Ishikawa (cell line): ENCODE results near the gene RANBP10.

Source experiments
- CREB1 ChIP-seq: IDR thresholded peaks from 2 replicates; pipeline ENCODE4 v1.6.1; 2012; ENCODE audit warnings: low read depth
- EGR1 ChIP-seq: IDR thresholded peaks from 2 replicates; pipeline ENCODE4 v1.6.1; 2012
- EP300 ChIP-seq: IDR thresholded peaks from 2 replicates; pipeline ENCODE4 v1.6.1; 2012; ENCODE audit warnings: borderline replicate concordance
- NFIC ChIP-seq: IDR thresholded peaks from 2 replicates; pipeline ENCODE4 v1.6.1; 2012
- RAD21 ChIP-seq: IDR thresholded peaks from 2 replicates; pipeline ENCODE4 v1.6.1; 2012; ENCODE audit warnings: low read depth
- TCF12 ChIP-seq: IDR thresholded peaks from 2 replicates; pipeline ENCODE4 v1.6.1; 2012; ENCODE audit warnings: low read depth
- YY1 ChIP-seq: IDR thresholded peaks from 2 replicates; pipeline ENCODE4 v1.6.1; 2012; ENCODE audit warnings: low read depth
- ZBTB7A ChIP-seq: IDR thresholded peaks from 2 replicates; pipeline ENCODE4 v1.6.1; 2012; ENCODE audit warnings: low read depth

RANBP10 gene

DNA sequence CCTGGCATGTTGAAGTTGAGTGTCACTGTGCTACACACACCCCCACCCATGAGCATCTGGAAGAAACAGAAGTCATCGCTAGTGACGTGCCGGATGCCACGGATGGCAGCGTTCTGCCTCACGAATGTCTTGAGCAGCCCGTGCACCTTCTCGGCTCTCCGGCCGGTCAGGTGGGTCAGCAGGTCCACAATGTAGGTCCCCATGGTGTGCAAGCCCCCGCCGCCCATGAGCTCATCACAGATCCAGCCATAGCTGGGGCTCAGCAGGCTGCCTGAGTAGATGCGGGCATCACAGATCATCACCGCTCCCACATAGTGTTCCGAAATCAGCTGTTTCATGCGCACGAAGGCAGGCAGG is 130.8 kb downstream of the RANBP10 start:
- no peak for TF ChIP-seq RAD21
- no peak for TF ChIP-seq ZBTB7A
- no peak for TF ChIP-seq CREB1
- no peak for TF ChIP-seq TCF12

DNA sequence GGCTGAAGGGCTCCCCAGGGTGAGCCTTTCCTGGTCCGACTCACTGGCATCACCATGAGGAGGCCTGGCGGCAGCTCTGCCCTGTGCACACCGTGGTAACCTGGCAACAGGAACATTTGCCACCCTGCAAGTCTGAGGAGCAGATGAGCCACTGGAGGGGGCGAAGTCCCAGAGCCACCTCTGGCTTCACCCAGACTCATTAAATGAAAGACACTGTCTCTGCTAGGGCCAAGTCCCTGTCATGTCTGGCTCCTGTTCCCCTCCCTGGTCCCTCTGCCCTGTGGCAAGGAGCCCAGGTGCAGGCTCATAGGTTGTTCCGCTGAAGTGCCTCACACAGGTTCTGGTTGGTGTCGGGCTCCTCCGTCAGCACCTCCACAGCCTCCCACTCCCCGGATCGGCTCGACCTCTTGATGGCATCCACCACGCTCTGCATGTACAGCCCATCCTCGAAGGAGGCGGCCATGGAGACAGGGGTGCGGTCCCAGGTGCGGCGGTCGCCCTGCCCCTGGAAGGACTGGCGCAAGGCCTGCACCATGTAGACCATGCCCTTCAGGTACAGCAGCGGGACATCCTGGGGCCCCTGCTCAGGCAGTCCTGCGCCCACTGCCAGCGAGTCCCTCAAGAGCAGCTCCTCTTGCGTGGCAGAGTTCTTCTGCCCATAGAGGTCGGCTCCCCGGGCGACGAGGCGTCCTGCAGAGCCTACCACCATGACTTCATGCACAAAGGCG is 131.3 kb downstream of the RANBP10 start:
- no peak for TF ChIP-seq YY1
- no peak for TF ChIP-seq NFIC

GRCh38 chr16:67673712-67674580 is 132.4 kb downstream of the RANBP10 start:
- TF ChIP-seq NFIC (peak; percentile 86), EP300 (no peak), EGR1 (no peak), CREB1 (no peak)
